ENCODE measurements around the gene SFMBT2.
"Not testable (repeated sequence)": the region's sequence is repeated elsewhere in the genome, so short reads cannot be mapped to it uniquely, and the experiment has no call there.

SFMBT2 gene

DNA sequence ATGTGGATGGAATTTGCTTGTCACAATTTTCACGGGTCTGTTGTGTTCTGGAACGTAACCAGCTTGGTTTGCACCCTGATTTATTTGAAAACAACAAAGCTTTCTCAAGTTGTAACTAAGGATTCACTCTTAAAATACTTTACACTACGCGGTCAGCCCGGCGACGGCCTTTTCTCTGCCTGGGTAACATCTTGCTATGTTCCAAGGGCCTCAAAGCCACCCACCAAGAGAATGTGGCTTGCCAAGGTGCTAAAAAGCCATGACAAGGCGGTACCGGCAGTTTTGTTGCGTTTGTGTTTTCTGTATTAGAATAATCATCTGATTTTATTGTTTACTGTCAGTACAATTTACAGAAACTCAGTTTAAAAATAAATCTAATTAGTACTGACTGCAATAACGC lies 220.9 kb downstream of the SFMBT2 start:
- no peak for TF ChIP-seq JUND (IDR thresholded peaks at IDR 0.05; ENCODE audit: low read depth)
- in situ Hi-C loops (cut with HindIII; ENCODE audit: low pct_unique_long_range_greater_than_20kb, low sequenced_read_pairs) = no loop called here

GRCh38 chr10:7188456-7189050 lies 222.3 kb downstream of the SFMBT2 start:
- no peak for DNase-seq (ENCODE audit: low read depth in 1 of 2, low spot score in 1 of 2)
- TF ChIP-seq JUND (IDR thresholded peaks at IDR 0.05; ENCODE audit: low read depth) = no peak
- in situ Hi-C loops (cut with HindIII; ENCODE audit: low pct_unique_long_range_greater_than_20kb, low sequenced_read_pairs) = no loop called here

More for the DNA sequence above, 220.9 kb downstream of the SFMBT2 start:
- no peak for DNase-seq (ENCODE audit: low read depth in 1 of 2, low spot score in 1 of 2)

GRCh38 chr10:7186387-7187018 lies 224.3 kb downstream of the SFMBT2 start:
- no peak for DNase-seq (ENCODE audit: low read depth in 1 of 2, low spot score in 1 of 2)
- in situ Hi-C loops (cut with HindIII; ENCODE audit: low pct_unique_long_range_greater_than_20kb, low sequenced_read_pairs) = no loop called here

GRCh38 chr10:7185367-7185690 lies 225.5 kb downstream of the SFMBT2 start:
- DNase-seq (ENCODE audit: low read depth in 1 of 2, low spot score in 1 of 2) = no peak
- in situ Hi-C loops (cut with HindIII; ENCODE audit: low pct_unique_long_range_greater_than_20kb, low sequenced_read_pairs) = no loop called here
- TF ChIP-seq JUND (IDR thresholded peaks at IDR 0.05; ENCODE audit: low read depth) = no peak

More at GRCh38 chr10:7186387-7187018, 224.3 kb downstream of the SFMBT2 start:
- no peak for TF ChIP-seq JUND (IDR thresholded peaks at IDR 0.05; ENCODE audit: low read depth)

GRCh38 chr10:7184660-7185366 lies 226.0 kb downstream of the SFMBT2 start:
- no peak for DNase-seq (ENCODE audit: low read depth in 1 of 2, low spot score in 1 of 2)
- no peak for TF ChIP-seq JUND (IDR thresholded peaks at IDR 0.05; ENCODE audit: low read depth)
- in situ Hi-C loops (cut with HindIII; ENCODE audit: low pct_unique_long_range_greater_than_20kb, low sequenced_read_pairs) = no loop called here

DNA sequence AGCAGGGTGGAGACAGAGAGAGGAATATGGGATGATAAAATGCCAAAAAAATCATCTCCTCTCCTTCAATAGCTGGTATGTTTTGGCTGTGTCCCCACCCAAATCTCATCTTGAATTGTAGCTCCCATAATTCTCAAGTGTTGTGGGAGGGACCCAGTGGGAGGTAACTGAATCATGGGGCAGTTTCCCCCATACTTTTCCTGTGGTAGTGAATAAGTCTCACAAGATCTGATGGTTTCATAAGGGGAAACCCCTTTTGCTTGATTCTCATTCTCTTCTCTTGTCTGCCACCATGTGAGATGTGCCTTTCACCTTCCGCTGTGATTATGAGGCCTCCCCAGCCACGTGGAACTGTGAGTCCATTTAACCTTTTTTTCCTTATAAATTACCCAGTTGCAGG lies 226.7 kb downstream of the SFMBT2 start:
- in situ Hi-C loops (cut with HindIII; ENCODE audit: low pct_unique_long_range_greater_than_20kb, low sequenced_read_pairs); DNase-seq (ENCODE audit: low read depth in 1 of 2, low spot score in 1 of 2): not testable (repeated sequence)

- DNase-seq (ENCODE audit: low read depth in 1 of 2, low spot score in 1 of 2); in situ Hi-C loops (cut with HindIII; ENCODE audit: low pct_unique_long_range_greater_than_20kb, low sequenced_read_pairs): not testable (repeated sequence)
Measured at GRCh38 chr10:7182327-7182726, 228.5 kb downstream of the SFMBT2 start.

DNA sequence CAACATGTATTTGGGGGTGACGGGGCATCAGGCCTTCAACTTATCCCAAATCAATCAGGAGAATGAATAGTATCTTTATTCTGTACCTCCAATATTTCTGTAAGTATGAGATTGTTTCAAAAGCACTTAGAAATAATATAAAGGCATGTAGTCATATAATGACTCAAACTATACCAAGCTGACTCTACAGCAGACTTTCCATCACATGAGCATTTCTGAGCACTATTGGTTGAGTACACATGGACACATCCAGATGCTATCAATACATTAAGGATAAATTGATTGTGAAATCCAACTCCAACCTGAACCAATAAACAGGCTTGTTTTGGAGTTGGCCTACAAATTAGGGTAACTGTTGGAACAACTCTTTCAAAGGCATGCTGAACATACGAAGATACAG lies 229.4 kb downstream of the SFMBT2 start:
- DNase-seq (ENCODE audit: low read depth in 1 of 2, low spot score in 1 of 2) = no peak
- in situ Hi-C loops (cut with HindIII; ENCODE audit: low pct_unique_long_range_greater_than_20kb, low sequenced_read_pairs) = no loop called here
- no peak for TF ChIP-seq JUND (IDR thresholded peaks at IDR 0.05; ENCODE audit: low read depth)

- DNase-seq (ENCODE audit: low read depth in 1 of 2, low spot score in 1 of 2) = no peak
- in situ Hi-C loops (cut with HindIII; ENCODE audit: low pct_unique_long_range_greater_than_20kb, low sequenced_read_pairs) = no loop called here
- TF ChIP-seq JUND (IDR thresholded peaks at IDR 0.05; ENCODE audit: low read depth) = no peak
Measured at GRCh38 chr10:7179536-7179935, 231.3 kb downstream of the SFMBT2 start.

- in situ Hi-C loops (cut with HindIII; ENCODE audit: low pct_unique_long_range_greater_than_20kb, low sequenced_read_pairs) = no loop called here
- no peak for DNase-seq (ENCODE audit: low read depth in 1 of 2, low spot score in 1 of 2)
- TF ChIP-seq JUND (IDR thresholded peaks at IDR 0.05; ENCODE audit: low read depth) = no peak
Measured at GRCh38 chr10:7173948-7174347, 236.9 kb downstream of the SFMBT2 start.

DNA sequence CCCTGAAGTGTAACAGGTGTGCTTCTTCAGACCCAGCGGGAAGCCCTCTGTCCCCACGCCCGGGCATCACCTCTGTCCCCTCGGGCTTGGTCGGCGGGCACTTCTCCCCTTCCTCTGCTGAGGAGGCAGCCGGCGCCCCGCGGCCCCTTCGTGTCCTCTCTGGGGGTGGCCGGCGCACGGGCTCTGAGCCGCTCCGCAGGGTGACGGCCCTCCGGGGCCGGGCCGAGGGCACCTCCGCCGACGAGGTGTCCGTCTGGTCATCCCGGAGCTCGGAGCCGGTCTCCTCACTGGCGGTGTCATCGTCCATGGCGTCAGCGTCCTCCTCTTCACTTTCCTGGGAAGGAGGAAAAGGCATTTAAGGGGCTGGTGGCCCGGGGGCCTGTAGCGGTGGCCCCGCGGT lies 239.0 kb downstream of the SFMBT2 start:
- DNase-seq (ENCODE audit: low read depth in 1 of 2, low spot score in 1 of 2) = no peak
- no peak for TF ChIP-seq JUND (IDR thresholded peaks at IDR 0.05; ENCODE audit: low read depth)

DNA sequence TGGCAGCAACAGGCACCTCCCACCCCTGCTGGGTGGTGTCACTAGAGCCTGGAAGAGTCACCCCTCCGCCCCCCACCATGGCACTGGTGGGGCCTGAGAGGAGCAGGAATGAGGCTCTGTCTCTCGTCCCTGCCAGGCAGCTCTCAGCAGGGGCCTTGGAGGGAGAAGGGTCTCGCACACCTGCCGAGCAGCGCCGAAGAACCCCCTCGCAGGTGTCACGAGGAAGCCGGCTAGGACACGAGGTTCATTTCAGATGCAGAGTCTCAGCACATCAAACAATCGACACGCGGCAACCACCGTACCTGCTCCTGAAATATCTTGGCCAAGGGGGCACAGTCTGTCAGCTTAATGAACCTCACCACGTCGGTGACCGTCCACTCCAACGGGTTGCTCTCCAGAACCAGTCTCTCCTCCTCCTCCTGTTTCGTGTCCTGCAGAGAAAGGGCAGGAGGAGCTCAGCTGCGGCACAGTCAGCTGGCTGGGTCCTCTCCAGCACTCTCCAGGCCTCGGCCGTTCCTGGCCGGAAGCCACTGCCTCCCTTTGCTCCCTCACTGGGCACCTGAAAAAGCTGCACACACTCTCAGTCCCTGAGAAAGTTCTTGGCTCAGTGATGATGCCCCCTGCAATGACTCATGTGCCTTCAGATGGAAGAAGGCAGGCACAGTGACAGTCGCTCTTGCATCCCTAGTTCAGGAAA lies 240.1 kb downstream of the SFMBT2 start:
- in situ Hi-C loops (cut with HindIII; ENCODE audit: low pct_unique_long_range_greater_than_20kb, low sequenced_read_pairs) = no loop called here
- DNase-seq (ENCODE audit: low read depth in 1 of 2, low spot score in 1 of 2) = no peak
- no peak for TF ChIP-seq JUND (IDR thresholded peaks at IDR 0.05; ENCODE audit: low read depth)

More for the DNA sequence above, 239.0 kb downstream of the SFMBT2 start:
- in situ Hi-C loops (cut with HindIII; ENCODE audit: low pct_unique_long_range_greater_than_20kb, low sequenced_read_pairs) = no loop called here

DNA sequence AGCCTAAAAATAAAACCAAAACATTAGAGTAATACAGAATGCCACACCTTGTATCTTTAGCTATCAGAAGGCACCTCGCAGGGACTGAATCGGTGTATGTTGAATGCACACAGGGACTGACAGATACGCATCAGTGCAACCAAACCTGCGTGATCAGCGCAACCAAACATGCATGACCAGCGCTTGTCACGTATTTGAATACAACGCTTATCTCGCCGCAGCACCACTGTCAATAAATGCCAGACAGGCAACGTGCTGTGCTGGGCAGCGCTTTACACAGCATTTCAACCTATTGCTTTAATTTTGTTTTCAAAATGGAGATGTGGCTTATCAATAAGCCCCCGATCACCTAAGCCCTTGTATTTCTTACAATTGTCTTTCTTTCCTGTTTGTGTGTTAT lies 242.4 kb downstream of the SFMBT2 start:
- no peak for DNase-seq (ENCODE audit: low read depth in 1 of 2, low spot score in 1 of 2)
- TF ChIP-seq JUND (IDR thresholded peaks at IDR 0.05; ENCODE audit: low read depth) = no peak
- in situ Hi-C loops (cut with HindIII; ENCODE audit: low pct_unique_long_range_greater_than_20kb, low sequenced_read_pairs) = no loop called here
